Progenitor cell of endocrine pancreas (in vitro differentiated cells): ENCODE measurements around the gene ALPL. TPM values are rescaled to one million over a fixed set of nuclear protein-coding genes. Genes with fewer than 3 reads are reported as not detected.

ENCODE experiments used
- DNase-seq: peaks from one replicate; pipeline ENCODE4 v3.0.0; 2021; ENCODE audit warnings: low spot score; ENCODE audit not compliant: unreplicated experiment
- H3K27ac Mint-ChIP-seq: 2 replicates; pipeline ENCODE4 v1.8.0; 2021; ENCODE audit warnings: mild to moderate bottlenecking, moderate library complexity, mixed read lengths
- H3K27me3 Mint-ChIP-seq: 2 replicates; pipeline ENCODE4 v1.8.0; 2021; ENCODE audit warnings: mixed read lengths
- H3K36me3 Mint-ChIP-seq: 2 replicates; pipeline ENCODE4 v1.8.0; 2022; ENCODE audit warnings: mixed read lengths; ENCODE audit not compliant: insufficient read depth
- H3K4me1 Mint-ChIP-seq: 2 replicates; pipeline ENCODE4 v1.8.0; 2021; ENCODE audit warnings: low read depth, mixed read lengths
- H3K4me3 Mint-ChIP-seq: 2 replicates; pipeline ENCODE4 v1.8.0; 2021; ENCODE audit warnings: low read depth, mild to moderate bottlenecking, moderate library complexity, mixed read lengths
- H3K9me3 Mint-ChIP-seq: 2 replicates; pipeline ENCODE4 v1.8.0; 2021; ENCODE audit warnings: low read depth, mixed read lengths
- CTCF ChIP-seq: fragments of 200-600 bp; sonication (generic); IDR thresholded peaks from one replicate; pipeline ENCODE4 v1.5.0; 2021; ENCODE audit warnings: antibody characterized with exemption, mild to moderate bottlenecking; ENCODE audit not compliant: unreplicated experiment
- total RNA-seq: library from RNA; stranded (reverse); gene quantifications from 2 replicates; pipeline ENCODE4 v1.2.1, GENCODE V29; 2021

Gene ALPL
- total RNA-seq, 1 donor from 2014 or later = 18.8 TPM

GRCh38 chr1:21584096-21584495 is 74.9 kb downstream of the ALPL start:
- no peaks in the 10 kb centered on the region for H3K9me3 Mint-ChIP-seq
- no peak overlapping the region for H3K4me3 Mint-ChIP-seq
- peaks cover 35% of the 10 kb centered on the region for H3K27me3 Mint-ChIP-seq
- no peak for TF ChIP-seq CTCF
- no peaks in the 10 kb centered on the region for H3K36me3 Mint-ChIP-seq
- H3K4me1 Mint-ChIP-seq = no peaks in the 10 kb centered on the region
- DNase-seq = no peak
- H3K27ac Mint-ChIP-seq = no peak overlapping the region

- no peaks in the 10 kb centered on the region for H3K4me1 Mint-ChIP-seq
- H3K4me3 Mint-ChIP-seq = no peak overlapping the region
- H3K36me3 Mint-ChIP-seq = no peaks in the 10 kb centered on the region
- DNase-seq = no peak
- no peaks in the 10 kb centered on the region for H3K9me3 Mint-ChIP-seq
- no peak overlapping the region for H3K27ac Mint-ChIP-seq
- TF ChIP-seq CTCF = no peak
- peaks cover 31% of the 10 kb centered on the region for H3K27me3 Mint-ChIP-seq
Observed at GRCh38 chr1:21585037-21585436, 75.8 kb downstream of the ALPL start.

- Mint-ChIP-seq H3K4me3 (no peak overlapping the region), H3K36me3 (no peaks in the 10 kb centered on the region), H3K9me3 (no peaks in the 10 kb centered on the region), H3K27ac (no peak overlapping the region), H3K4me1 (no peaks in the 10 kb centered on the region), H3K27me3 (peaks cover 36% of the 10 kb centered on the region)
- DNase-seq = no peak
- TF ChIP-seq CTCF = no peak
Observed at GRCh38 chr1:21586222-21586621, 77.0 kb downstream of the ALPL start.

GRCh38 chr1:21586846-21587601 is 77.8 kb downstream of the ALPL start:
- H3K4me3 Mint-ChIP-seq = no peak overlapping the region
- no peak overlapping the region for H3K27ac Mint-ChIP-seq
- no peaks in the 10 kb centered on the region for H3K36me3 Mint-ChIP-seq
- no peaks in the 10 kb centered on the region for H3K4me1 Mint-ChIP-seq
- TF ChIP-seq CTCF = no peak
- no peaks in the 10 kb centered on the region for H3K9me3 Mint-ChIP-seq
- no peak for DNase-seq
- peaks cover 37% of the 10 kb centered on the region for H3K27me3 Mint-ChIP-seq

GRCh38 chr1:21587602-21587953 is 78.4 kb downstream of the ALPL start:
- Mint-ChIP-seq H3K36me3 (no peaks in the 10 kb centered on the region), H3K4me1 (no peaks in the 10 kb centered on the region), H3K4me3 (no peak overlapping the region), H3K9me3 (no peaks in the 10 kb centered on the region), H3K27ac (no peak overlapping the region), H3K27me3 (peaks cover 39% of the 10 kb centered on the region)
- DNase-seq = no peak
- no peak for TF ChIP-seq CTCF
